Measurements from ENCODE around the gene ADGRV1. TPM values are rescaled to one million over a fixed set of nuclear protein-coding genes. Genes with fewer than 3 reads are reported as not detected.
A peak's percentile ranks its signal among the peaks of the same experiment; 100 is the strongest.

The ADGRV1 gene
- polyA plus RNA-seq, 1 donor from 2014 or later, result 3.7 TPM

DNA sequence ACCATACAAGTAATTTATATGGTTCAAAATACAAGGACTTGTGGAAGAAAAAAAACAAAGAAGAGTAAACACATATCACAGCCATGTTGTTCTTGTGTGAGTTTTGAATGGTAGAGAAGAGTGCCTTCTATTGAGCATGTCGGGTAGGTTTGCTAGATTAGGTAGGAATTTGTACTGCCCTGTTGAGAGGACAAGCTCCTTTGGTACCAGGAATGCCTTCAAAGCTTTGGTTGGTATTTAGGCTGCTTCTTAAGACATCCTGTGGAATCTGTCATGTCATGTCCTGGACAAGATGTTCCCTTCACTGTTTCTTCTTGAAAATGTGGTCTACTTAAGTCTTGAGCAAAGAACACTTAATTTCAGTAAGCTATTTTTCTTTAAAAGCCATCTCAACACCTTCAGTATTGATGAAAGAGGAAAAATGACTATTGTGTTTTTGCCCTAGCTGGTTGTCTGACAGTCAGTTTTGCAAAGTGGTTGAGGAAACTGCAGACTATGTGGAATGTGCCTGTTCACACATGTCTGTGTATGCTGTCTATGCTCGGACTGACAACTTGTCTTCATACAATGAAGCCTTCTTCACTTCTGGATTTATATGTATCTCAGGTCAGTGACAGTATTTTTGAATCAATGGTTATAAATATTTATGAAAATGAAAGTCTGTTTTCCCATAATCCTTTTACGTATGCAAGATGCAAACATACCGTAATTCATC lies 296.9 kb downstream of the ADGRV1 start:
- no peaks in the 10 kb centered on the region for H3F3A ChIP-seq (ENCODE audit: insufficient read depth, low read length, poor library complexity, severe bottlenecking)
- no peak overlapping the region for H3K27ac ChIP-seq (ENCODE audit: low read length)
- no peaks in the 10 kb centered on the region for H3K27me3 ChIP-seq (ENCODE audit: insufficient read depth, low read depth, low read length)
- H3K9me2 ChIP-seq (ENCODE audit: insufficient read depth, low read length), result no peaks in the 10 kb centered on the region
- H4K20me1 ChIP-seq (ENCODE audit: insufficient read depth), result no peaks in the 10 kb centered on the region
- no peaks in the 10 kb centered on the region for H3K9me3 ChIP-seq (ENCODE audit: low read length)
- H3K4me2 ChIP-seq (ENCODE audit: low read length), result no peak overlapping the region
- no peaks in the 10 kb centered on the region for H3K79me2 ChIP-seq (replicated peaks; ENCODE audit: insufficient read depth, low read length)
- no peak overlapping the region for H3K4me3 ChIP-seq (ENCODE audit: low read length)
- TF ChIP-seq, protein P1, sequence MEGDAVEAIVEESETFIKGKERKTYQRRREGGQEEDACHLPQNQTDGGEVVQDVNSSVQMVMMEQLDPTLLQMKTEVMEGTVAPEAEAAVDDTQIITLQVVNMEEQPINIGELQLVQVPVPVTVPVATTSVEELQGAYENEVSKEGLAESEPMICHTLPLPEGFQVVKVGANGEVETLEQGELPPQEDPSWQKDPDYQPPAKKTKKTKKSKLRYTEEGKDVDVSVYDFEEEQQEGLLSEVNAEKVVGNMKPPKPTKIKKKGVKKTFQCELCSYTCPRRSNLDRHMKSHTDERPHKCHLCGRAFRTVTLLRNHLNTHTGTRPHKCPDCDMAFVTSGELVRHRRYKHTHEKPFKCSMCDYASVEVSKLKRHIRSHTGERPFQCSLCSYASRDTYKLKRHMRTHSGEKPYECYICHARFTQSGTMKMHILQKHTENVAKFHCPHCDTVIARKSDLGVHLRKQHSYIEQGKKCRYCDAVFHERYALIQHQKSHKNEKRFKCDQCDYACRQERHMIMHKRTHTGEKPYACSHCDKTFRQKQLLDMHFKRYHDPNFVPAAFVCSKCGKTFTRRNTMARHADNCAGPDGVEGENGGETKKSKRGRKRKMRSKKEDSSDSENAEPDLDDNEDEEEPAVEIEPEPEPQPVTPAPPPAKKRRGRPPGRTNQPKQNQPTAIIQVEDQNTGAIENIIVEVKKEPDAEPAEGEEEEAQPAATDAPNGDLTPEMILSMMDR (IDR thresholded peaks at IDR 0.05; ENCODE audit: poor library complexity, severe bottlenecking), result no peak
- TF ChIP-seq, protein P2, sequence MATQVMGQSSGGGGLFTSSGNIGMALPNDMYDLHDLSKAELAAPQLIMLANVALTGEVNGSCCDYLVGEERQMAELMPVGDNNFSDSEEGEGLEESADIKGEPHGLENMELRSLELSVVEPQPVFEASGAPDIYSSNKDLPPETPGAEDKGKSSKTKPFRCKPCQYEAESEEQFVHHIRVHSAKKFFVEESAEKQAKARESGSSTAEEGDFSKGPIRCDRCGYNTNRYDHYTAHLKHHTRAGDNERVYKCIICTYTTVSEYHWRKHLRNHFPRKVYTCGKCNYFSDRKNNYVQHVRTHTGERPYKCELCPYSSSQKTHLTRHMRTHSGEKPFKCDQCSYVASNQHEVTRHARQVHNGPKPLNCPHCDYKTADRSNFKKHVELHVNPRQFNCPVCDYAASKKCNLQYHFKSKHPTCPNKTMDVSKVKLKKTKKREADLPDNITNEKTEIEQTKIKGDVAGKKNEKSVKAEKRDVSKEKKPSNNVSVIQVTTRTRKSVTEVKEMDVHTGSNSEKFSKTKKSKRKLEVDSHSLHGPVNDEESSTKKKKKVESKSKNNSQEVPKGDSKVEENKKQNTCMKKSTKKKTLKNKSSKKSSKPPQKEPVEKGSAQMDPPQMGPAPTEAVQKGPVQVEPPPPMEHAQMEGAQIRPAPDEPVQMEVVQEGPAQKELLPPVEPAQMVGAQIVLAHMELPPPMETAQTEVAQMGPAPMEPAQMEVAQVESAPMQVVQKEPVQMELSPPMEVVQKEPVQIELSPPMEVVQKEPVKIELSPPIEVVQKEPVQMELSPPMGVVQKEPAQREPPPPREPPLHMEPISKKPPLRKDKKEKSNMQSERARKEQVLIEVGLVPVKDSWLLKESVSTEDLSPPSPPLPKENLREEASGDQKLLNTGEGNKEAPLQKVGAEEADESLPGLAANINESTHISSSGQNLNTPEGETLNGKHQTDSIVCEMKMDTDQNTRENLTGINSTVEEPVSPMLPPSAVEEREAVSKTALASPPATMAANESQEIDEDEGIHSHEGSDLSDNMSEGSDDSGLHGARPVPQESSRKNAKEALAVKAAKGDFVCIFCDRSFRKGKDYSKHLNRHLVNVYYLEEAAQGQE (IDR thresholded peaks at IDR 0.05; ENCODE audit: borderline replicate concordance), result no peak
- TF ChIP-seq RAD21 (conservative IDR thresholded peaks at IDR 0.05), result no peak
- TF ChIP-seq EP300 (conservative IDR thresholded peaks at IDR 0.05; ENCODE audit: poor library complexity, severe bottlenecking), result no peak
- no peak for TF ChIP-seq TAF1 (IDR thresholded peaks at IDR 0.05; ENCODE audit: low read depth)
- TF ChIP-seq EZH2 (IDR thresholded peaks at IDR 0.05; ENCODE audit: borderline replicate concordance, insufficient read depth, low read length, poor library complexity, severe bottlenecking), result no peak
- no peak for TF ChIP-seq MXI1 (conservative IDR thresholded peaks at IDR 0.05; ENCODE audit: poor library complexity, severe bottlenecking)
- no peak for TF ChIP-seq SMC3 (conservative IDR thresholded peaks at IDR 0.05; ENCODE audit: poor library complexity)
- TF ChIP-seq POLR2AphosphoS5 (IDR thresholded peaks at IDR 0.05), result no peak
- H3K9ac ChIP-seq (ENCODE audit: low read length), result no peak overlapping the region
- no peaks in the 10 kb centered on the region for H3K36me3 ChIP-seq (ENCODE audit: insufficient read depth, low read length)
- H2AFZ ChIP-seq (ENCODE audit: low read depth, low read length), result no peak overlapping the region

DNA sequence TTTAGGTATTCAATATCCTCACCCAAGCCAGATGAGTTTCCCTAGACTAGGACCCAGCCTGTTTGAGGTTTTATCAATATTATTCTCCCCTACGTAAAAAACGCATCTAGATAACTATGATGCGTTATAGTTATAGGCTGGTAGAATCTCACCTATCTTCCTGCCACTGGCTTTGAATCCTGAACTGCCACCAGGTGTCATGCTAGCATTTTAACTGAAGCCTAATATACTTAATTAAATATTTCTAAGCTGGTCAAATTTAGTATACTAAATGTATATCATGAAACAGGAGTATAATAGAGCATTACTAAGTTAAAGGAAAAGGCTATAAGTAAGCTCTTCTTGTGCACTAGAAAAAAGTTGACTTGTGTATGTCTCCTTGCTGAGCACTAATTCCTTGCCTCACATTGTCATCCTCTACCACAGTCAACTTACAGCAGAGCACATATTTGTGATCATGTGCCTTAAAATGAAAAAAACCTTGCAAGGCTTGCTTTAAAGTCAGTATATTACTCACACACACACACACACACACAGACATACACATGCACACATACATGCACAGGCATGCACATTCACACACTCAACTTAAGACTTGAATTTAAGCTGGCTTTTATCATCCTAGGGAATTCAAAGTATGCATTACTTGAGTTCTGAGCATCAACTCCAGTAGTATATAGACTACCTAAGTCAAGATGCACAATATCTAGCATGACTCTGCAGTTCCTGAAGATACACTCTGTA lies 303.4 kb downstream of the ADGRV1 start:
- no peak overlapping the region for H3K4me2 ChIP-seq (ENCODE audit: low read length)
- no peaks in the 10 kb centered on the region for H3K9me2 ChIP-seq (ENCODE audit: insufficient read depth, low read length)
- H3K4me3 ChIP-seq (ENCODE audit: low read length), result no peak overlapping the region
- H3K27me3 ChIP-seq (ENCODE audit: insufficient read depth, low read depth, low read length), result no peaks in the 10 kb centered on the region
- TF ChIP-seq POLR2AphosphoS5 (IDR thresholded peaks at IDR 0.05), result no peak
- TF ChIP-seq, protein P1 (IDR thresholded peaks at IDR 0.05; ENCODE audit: poor library complexity, severe bottlenecking), result peak; percentile 31
- TF ChIP-seq EP300 (conservative IDR thresholded peaks at IDR 0.05; ENCODE audit: poor library complexity, severe bottlenecking), result no peak
- no peak for TF ChIP-seq TAF1 (IDR thresholded peaks at IDR 0.05; ENCODE audit: low read depth)
- TF ChIP-seq, protein P2 (IDR thresholded peaks at IDR 0.05; ENCODE audit: borderline replicate concordance), result no peak
- peak; percentile 48 for TF ChIP-seq SMC3 (conservative IDR thresholded peaks at IDR 0.05; ENCODE audit: poor library complexity)
- peak; percentile 15 for TF ChIP-seq RAD21 (conservative IDR thresholded peaks at IDR 0.05)
- TF ChIP-seq EZH2 (IDR thresholded peaks at IDR 0.05; ENCODE audit: borderline replicate concordance, insufficient read depth, low read length, poor library complexity, severe bottlenecking), result no peak
- no peak for TF ChIP-seq MXI1 (conservative IDR thresholded peaks at IDR 0.05; ENCODE audit: poor library complexity, severe bottlenecking)
- no peaks in the 10 kb centered on the region for H4K20me1 ChIP-seq (ENCODE audit: insufficient read depth)
- no peak overlapping the region for H3K9ac ChIP-seq (ENCODE audit: low read length)
- no peaks in the 10 kb centered on the region for H3K36me3 ChIP-seq (ENCODE audit: insufficient read depth, low read length)
- H3K79me2 ChIP-seq (replicated peaks; ENCODE audit: insufficient read depth, low read length), result no peaks in the 10 kb centered on the region
- no peaks in the 10 kb centered on the region for H3K9me3 ChIP-seq (ENCODE audit: low read length)
- H2AFZ ChIP-seq (ENCODE audit: low read depth, low read length), result no peak overlapping the region
- H3K27ac ChIP-seq (ENCODE audit: low read length), result no peak overlapping the region
- H3F3A ChIP-seq (ENCODE audit: insufficient read depth, low read length, poor library complexity, severe bottlenecking), result no peaks in the 10 kb centered on the region

Measured in neural cell (in vitro differentiated cells).